ENCODE results near the gene SREBF2. TPM values are rescaled to one million over a fixed set of nuclear protein-coding genes. Genes with fewer than 3 reads are reported as not detected.

SREBF2 gene
- total and polyA plus RNA-seq, 2 of the 13 experiments (the other 11 are each of a cell fraction or from before 2014, with no cell fraction given) = 53.8 to 72.6 TPM

DNA sequence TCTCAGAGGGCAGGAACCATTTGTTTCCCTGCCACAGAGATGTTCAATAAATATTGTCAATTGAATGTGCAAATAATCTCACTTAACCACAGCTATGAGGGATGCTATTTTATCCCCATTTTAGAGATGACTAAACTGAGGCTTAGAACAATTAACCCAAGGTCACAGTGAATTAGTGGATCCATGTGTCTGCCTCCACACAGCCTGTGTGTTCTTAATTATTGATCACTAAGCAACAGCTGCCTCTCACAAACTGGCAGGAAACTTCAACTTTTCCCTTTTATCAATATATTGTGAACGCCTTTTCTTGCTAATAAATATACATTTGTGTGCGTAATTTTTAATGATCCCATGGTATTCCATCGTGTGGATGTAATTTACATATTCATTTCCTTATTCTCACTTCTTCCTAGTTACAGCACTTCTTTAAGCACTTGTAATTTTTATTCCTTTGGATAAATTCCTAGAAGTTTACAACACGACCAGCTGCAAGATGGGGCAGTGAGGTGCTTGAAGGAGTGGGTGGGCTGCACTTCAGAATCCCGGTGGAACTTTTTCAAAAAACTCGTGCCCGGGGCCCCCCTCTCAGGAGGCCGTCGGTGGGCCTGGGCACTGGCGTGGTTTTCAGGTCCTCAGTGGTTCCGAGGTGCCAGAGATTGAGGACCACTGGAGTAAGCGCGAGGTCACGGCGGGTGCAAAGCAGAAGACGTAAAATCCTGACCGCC, 915 bp upstream of the SREBF2 start (continued):
- TF ChIP-seq, protein P1, sequence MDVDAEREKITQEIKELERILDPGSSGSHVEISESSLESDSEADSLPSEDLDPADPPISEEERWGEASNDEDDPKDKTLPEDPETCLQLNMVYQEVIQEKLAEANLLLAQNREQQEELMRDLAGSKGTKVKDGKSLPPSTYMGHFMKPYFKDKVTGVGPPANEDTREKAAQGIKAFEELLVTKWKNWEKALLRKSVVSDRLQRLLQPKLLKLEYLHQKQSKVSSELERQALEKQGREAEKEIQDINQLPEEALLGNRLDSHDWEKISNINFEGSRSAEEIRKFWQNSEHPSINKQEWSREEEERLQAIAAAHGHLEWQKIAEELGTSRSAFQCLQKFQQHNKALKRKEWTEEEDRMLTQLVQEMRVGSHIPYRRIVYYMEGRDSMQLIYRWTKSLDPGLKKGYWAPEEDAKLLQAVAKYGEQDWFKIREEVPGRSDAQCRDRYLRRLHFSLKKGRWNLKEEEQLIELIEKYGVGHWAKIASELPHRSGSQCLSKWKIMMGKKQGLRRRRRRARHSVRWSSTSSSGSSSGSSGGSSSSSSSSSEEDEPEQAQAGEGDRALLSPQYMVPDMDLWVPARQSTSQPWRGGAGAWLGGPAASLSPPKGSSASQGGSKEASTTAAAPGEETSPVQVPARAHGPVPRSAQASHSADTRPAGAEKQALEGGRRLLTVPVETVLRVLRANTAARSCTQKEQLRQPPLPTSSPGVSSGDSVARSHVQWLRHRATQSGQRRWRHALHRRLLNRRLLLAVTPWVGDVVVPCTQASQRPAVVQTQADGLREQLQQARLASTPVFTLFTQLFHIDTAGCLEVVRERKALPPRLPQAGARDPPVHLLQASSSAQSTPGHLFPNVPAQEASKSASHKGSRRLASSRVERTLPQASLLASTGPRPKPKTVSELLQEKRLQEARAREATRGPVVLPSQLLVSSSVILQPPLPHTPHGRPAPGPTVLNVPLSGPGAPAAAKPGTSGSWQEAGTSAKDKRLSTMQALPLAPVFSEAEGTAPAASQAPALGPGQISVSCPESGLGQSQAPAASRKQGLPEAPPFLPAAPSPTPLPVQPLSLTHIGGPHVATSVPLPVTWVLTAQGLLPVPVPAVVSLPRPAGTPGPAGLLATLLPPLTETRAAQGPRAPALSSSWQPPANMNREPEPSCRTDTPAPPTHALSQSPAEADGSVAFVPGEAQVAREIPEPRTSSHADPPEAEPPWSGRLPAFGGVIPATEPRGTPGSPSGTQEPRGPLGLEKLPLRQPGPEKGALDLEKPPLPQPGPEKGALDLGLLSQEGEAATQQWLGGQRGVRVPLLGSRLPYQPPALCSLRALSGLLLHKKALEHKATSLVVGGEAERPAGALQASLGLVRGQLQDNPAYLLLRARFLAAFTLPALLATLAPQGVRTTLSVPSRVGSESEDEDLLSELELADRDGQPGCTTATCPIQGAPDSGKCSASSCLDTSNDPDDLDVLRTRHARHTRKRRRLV (CRISPR knock-in tag; IDR thresholded peaks at IDR 0.05) = no peak
- TF ChIP-seq MED8 (CRISPR knock-in tag; IDR thresholded peaks at IDR 0.05; ENCODE audit: insufficient replicate concordance) (peak; percentile 47), CREB1 (IDR thresholded peaks at IDR 0.05) (no peak), CREB1 (CRISPR knock-in tag; IDR thresholded peaks at IDR 0.05) (no peak), ZBTB42 (CRISPR knock-in tag; IDR thresholded peaks at IDR 0.05) (0 out of 2 replicates have a peak, but pooled peaks have one; percentile 64), SMC3 (IDR thresholded peaks at IDR 0.05; ENCODE audit: low read length) (no peak), SIX4 (CRISPR knock-in tag; IDR thresholded peaks at IDR 0.05) (no peak), ZNF274 (CRISPR knock-in tag; IDR thresholded peaks at IDR 0.05) (0 out of 2 replicates have a peak, but pooled peaks have one; percentile 69), RCOR2 (CRISPR knock-in tag; IDR thresholded peaks at IDR 0.05) (peak; percentile 86), KDM4B (CRISPR knock-in tag; IDR thresholded peaks at IDR 0.05) (no peak), ZNF546 (CRISPR knock-in tag; conservative IDR thresholded peaks at IDR 0.05) (0 out of 2 replicates have a peak, but pooled peaks have one; percentile 10), ZNF333 (CRISPR knock-in tag; IDR thresholded peaks at IDR 0.05; ENCODE audit: borderline replicate concordance) (no peak), ZNF629 (CRISPR knock-in tag; conservative IDR thresholded peaks at IDR 0.05) (peak; percentile 99), MTA3 (CRISPR knock-in tag; IDR thresholded peaks at IDR 0.05) (no peak), SIN3B (IDR thresholded peaks at IDR 0.05; ENCODE audit: low read length) (no peak)
- TF ChIP-seq, protein P2, sequence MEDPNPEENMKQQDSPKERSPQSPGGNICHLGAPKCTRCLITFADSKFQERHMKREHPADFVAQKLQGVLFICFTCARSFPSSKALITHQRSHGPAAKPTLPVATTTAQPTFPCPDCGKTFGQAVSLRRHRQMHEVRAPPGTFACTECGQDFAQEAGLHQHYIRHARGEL (CRISPR knock-in tag; IDR thresholded peaks at IDR 0.05) = no peak
- TF ChIP-seq, protein P3, sequence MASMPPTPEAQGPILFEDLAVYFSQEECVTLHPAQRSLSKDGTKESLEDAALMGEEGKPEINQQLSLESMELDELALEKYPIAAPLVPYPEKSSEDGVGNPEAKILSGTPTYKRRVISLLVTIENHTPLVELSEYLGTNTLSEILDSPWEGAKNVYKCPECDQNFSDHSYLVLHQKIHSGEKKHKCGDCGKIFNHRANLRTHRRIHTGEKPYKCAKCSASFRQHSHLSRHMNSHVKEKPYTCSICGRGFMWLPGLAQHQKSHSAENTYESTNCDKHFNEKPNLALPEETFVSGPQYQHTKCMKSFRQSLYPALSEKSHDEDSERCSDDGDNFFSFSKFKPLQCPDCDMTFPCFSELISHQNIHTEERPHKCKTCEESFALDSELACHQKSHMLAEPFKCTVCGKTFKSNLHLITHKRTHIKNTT (CRISPR knock-in tag; IDR thresholded peaks at IDR 0.05) = no peak
- TF ChIP-seq, protein P4, sequence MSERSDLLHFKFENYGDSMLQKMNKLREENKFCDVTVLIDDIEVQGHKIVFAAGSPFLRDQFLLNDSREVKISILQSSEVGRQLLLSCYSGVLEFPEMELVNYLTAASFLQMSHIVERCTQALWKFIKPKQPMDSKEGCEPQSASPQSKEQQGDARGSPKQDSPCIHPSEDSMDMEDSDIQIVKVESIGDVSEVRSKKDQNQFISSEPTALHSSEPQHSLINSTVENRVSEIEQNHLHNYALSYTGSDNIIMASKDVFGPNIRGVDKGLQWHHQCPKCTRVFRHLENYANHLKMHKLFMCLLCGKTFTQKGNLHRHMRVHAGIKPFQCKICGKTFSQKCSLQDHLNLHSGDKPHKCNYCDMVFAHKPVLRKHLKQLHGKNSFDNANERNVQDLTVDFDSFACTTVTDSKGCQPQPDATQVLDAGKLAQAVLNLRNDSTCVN (CRISPR knock-in tag; IDR thresholded peaks at IDR 0.05; ENCODE audit: borderline replicate concordance) = no peak
- TF ChIP-seq, protein P5, sequence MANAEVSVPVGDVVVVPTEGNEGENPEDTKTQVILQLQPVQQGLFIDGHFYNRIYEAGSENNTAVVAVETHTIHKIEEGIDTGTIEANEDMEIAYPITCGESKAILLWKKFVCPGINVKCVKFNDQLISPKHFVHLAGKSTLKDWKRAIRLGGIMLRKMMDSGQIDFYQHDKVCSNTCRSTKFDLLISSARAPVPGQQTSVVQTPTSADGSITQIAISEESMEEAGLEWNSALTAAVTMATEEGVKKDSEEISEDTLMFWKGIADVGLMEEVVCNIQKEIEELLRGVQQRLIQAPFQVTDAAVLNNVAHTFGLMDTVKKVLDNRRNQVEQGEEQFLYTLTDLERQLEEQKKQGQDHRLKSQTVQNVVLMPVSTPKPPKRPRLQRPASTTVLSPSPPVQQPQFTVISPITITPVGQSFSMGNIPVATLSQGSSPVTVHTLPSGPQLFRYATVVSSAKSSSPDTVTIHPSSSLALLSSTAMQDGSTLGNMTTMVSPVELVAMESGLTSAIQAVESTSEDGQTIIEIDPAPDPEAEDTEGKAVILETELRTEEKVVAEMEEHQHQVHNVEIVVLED (CRISPR knock-in tag; IDR thresholded peaks at IDR 0.05; ENCODE audit: borderline replicate concordance) = no peak
- TF ChIP-seq, protein P6, sequence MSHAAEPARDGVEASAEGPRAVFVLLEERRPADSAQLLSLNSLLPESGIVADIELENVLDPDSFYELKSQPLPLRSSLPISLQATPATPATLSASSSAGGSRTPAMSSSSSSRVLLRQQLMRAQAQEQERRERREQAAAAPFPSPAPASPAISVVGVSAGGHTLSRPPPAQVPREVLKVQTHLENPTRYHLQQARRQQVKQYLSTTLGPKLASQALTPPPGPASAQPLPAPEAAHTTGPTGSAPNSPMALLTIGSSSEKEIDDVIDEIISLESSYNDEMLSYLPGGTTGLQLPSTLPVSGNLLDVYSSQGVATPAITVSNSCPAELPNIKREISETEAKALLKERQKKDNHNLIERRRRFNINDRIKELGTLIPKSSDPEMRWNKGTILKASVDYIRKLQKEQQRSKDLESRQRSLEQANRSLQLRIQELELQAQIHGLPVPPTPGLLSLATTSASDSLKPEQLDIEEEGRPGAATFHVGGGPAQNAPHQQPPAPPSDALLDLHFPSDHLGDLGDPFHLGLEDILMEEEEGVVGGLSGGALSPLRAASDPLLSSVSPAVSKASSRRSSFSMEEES (CRISPR knock-in tag; IDR thresholded peaks at IDR 0.05) = no peak

Data from HepG2 (cell line).